Smooth muscle cell (in vitro differentiated cells): ENCODE data around the gene FGD6. TPM values are rescaled to one million over a fixed set of nuclear protein-coding genes. Genes with fewer than 3 reads are reported as not detected.

Experiments used
- DNase-seq: peaks from one replicate; lab custom pipeline; 2025; ENCODE audit not compliant: unreplicated experiment; lab: John Stamatoyannopoulos, UW
- H2AFZ ChIP-seq: fragments of 200-600 bp; sonication (generic); 2 replicates; pipeline ENCODE4 v1.6.0; 2016; ENCODE audit warnings: antibody characterized with exemption, low read depth, mild to moderate bottlenecking
- H3F3A ChIP-seq: fragments of 200-600 bp; sonication (generic); 2 replicates; pipeline ENCODE4 v1.6.0; 2017; ENCODE audit warnings: antibody characterized with exemption, low read depth
- H3K27ac ChIP-seq: fragments of 200-600 bp; sonication (generic); 2 replicates; pipeline ENCODE4 v1.5.1; 2016; ENCODE audit warnings: low read depth, mild to moderate bottlenecking
- H3K27me3 ChIP-seq: fragments of 200-600 bp; sonication (generic); 2 replicates; pipeline ENCODE4 v1.6.1; 2016; ENCODE audit warnings: low read depth, mild to moderate bottlenecking
- H3K36me3 ChIP-seq: fragments of 200-600 bp; sonication (generic); 2 replicates; pipeline ENCODE4 v1.5.1; 2016; ENCODE audit warnings: low read depth
- H3K4me1 ChIP-seq: fragments of 200-600 bp; sonication (generic); 2 replicates; pipeline ENCODE4 v1.5.1; 2016; ENCODE audit warnings: low read depth
- H3K4me2 ChIP-seq: fragments of 200-600 bp; sonication (generic); 2 replicates; pipeline ENCODE4 v1.6.0; 2016; ENCODE audit warnings: mild to moderate bottlenecking
- H3K4me3 ChIP-seq: fragments of 200-600 bp; sonication (generic); 2 replicates; pipeline ENCODE4 v1.5.1; 2016; ENCODE audit warnings: mild to moderate bottlenecking
- H3K79me2 ChIP-seq: fragments of 200-600 bp; sonication (generic); 2 replicates; pipeline ENCODE4 v1.6.0; 2016; ENCODE audit warnings: low read depth, mild to moderate bottlenecking
- H3K9ac ChIP-seq: fragments of 200-600 bp; sonication (generic); 2 replicates; pipeline ENCODE4 v1.6.0; 2016; ENCODE audit warnings: low read depth
- H3K9me3 ChIP-seq: fragments of 200-600 bp; sonication (generic); replicated peaks from 2 replicates; pipeline ENCODE4 v1.5.1; 2016; ENCODE audit warnings: low read depth
- H4K20me1 ChIP-seq: fragments of 200-600 bp; sonication (generic); 2 replicates; pipeline ENCODE4 v1.6.0; 2016; ENCODE audit warnings: low read depth
- CTCF ChIP-seq: fragments of 200-600 bp; sonication (generic); IDR thresholded peaks from 2 replicates; pipeline ENCODE4 v1.5.1; 2017; ENCODE audit warnings: borderline replicate concordance, mild to moderate bottlenecking, antibody characterized with exemption; ENCODE audit not compliant: insufficient read depth, poor library complexity, severe bottlenecking
- WGBS: methylation state at CpG from one replicate; pipeline ENCODE4 v1.1.7; 2016; ENCODE audit warnings: low lambda C conversion rate; 5-methylcytosine and 5-hydroxymethylcytosine counted together
- polyA plus RNA-seq: library from polyadenylated mRNA; unstranded; fragments of >200 nt; fragmentation: Nextera tagmentation; extraction: Ambion mirVana; gene quantifications from 2 replicates; pipeline ENCODE4 v1.2.1, GENCODE V29; 2016
- total RNA-seq: library from RNA; depleted of rRNA; stranded (reverse); fragments of >200 nt; gene quantifications from 2 replicates; pipeline ENCODE4 v1.2.3, GENCODE V29; 2014

The FGD6 gene
- total and polyA plus RNA-seq, 2 experiments from 2014 or later: 2.5 to 7.7 TPM

- Histone ChIP-seq H4K20me1 (peaks cover 4% of the 10 kb centered on the region), H3K79me2 (no peaks in the 10 kb centered on the region), H3K4me1 (no peaks in the 10 kb centered on the region), H3K36me3 (peaks cover 10% of the 10 kb centered on the region), H3K4me3 (no peak overlapping the region), H3K4me2 (no peak overlapping the region), H3F3A (no peaks in the 10 kb centered on the region), H3K9ac (no peak overlapping the region), H3K27ac (no peak overlapping the region), H3K9me3 (no peaks in the 10 kb centered on the region), H3K27me3 (no peaks in the 10 kb centered on the region), H2AFZ (no peak overlapping the region)
- TF ChIP-seq CTCF: no peak
- WGBS: 62% methylated on average over 3 of the region's 3 CpGs
- DNase-seq: no peak
Observed at GRCh38 chr12:95262808-95263207, 45.5 kb upstream of the FGD6 start.

- peaks cover 16% of the 10 kb centered on the region for H3K36me3 ChIP-seq
- 99% methylated on average over 4 of the region's 4 CpGs for WGBS
Observed at GRCh38 chr12:95261109-95261508, 43.8 kb upstream of the FGD6 start.

GRCh38 chr12:95259368-95259767 is 42.1 kb upstream of the FGD6 start:
- WGBS: 94% methylated on average over 1 of the region's 1 CpG
- TF ChIP-seq CTCF: no peak

More at GRCh38 chr12:95261109-95261508, 43.8 kb upstream of the FGD6 start:
- DNase-seq: no peak
- H3K27ac ChIP-seq: no peak overlapping the region
- H3K9ac ChIP-seq: no peak overlapping the region
- H2AFZ ChIP-seq: no peak overlapping the region
- no peaks in the 10 kb centered on the region for H3F3A ChIP-seq
- no peaks in the 10 kb centered on the region for H3K9me3 ChIP-seq
- H3K27me3 ChIP-seq: no peaks in the 10 kb centered on the region
- TF ChIP-seq CTCF: no peak
- H3K4me3 ChIP-seq: no peak overlapping the region
- H3K4me1 ChIP-seq: no peaks in the 10 kb centered on the region
- H3K4me2 ChIP-seq: no peak overlapping the region
- H3K79me2 ChIP-seq: no peaks in the 10 kb centered on the region
- peaks cover 4% of the 10 kb centered on the region for H4K20me1 ChIP-seq

GRCh38 chr12:95258803-95259202 is 41.5 kb upstream of the FGD6 start:
- DNase-seq: no peak
- H3K36me3 ChIP-seq: peaks cover 12% of the 10 kb centered on the region
- H3K4me2 ChIP-seq: no peak overlapping the region
- H3K9ac ChIP-seq: no peak overlapping the region
- no peaks in the 10 kb centered on the region for H3K4me1 ChIP-seq
- H3K4me3 ChIP-seq: no peak overlapping the region
- H4K20me1 ChIP-seq: peaks cover 4% of the 10 kb centered on the region
- no peaks in the 10 kb centered on the region for H3K79me2 ChIP-seq
- H3K9me3 ChIP-seq: no peaks in the 10 kb centered on the region
- no peak overlapping the region for H3K27ac ChIP-seq
- H3F3A ChIP-seq: no peaks in the 10 kb centered on the region
- WGBS: 95% methylated on average over 2 of the region's 2 CpGs
- no peak for TF ChIP-seq CTCF
- H2AFZ ChIP-seq: no peak overlapping the region
- no peaks in the 10 kb centered on the region for H3K27me3 ChIP-seq

More at GRCh38 chr12:95259368-95259767, 42.1 kb upstream of the FGD6 start:
- Histone ChIP-seq H4K20me1 (peaks cover 4% of the 10 kb centered on the region), H3K27me3 (no peaks in the 10 kb centered on the region), H3K4me2 (no peak overlapping the region), H3K9ac (no peak overlapping the region), H3K27ac (no peak overlapping the region), H3K4me1 (no peaks in the 10 kb centered on the region), H3K4me3 (no peak overlapping the region), H3K79me2 (no peaks in the 10 kb centered on the region), H2AFZ (no peak overlapping the region), H3K36me3 (peaks cover 16% of the 10 kb centered on the region), H3K9me3 (no peaks in the 10 kb centered on the region), H3F3A (no peaks in the 10 kb centered on the region)
- no peak for DNase-seq
